Neural cell (in vitro differentiated cells): Measurements from ENCODE around the gene DIS3L2.

Source experiments
- TF ChIP-seq, protein P1 (sequence below): fragments of 450-650 bp; IDR thresholded peaks from 2 replicates; pipeline ENCODE4 v1.5.1; 2014; ENCODE audit warnings: antibody characterized with exemption, mild to moderate bottlenecking, moderate library complexity; ENCODE audit not compliant: poor library complexity, severe bottlenecking
- TF ChIP-seq, protein P2 (sequence below): IDR thresholded peaks from 2 replicates; pipeline ENCODE4 v1.6.1; 2012; ENCODE audit warnings: borderline replicate concordance

DNA sequence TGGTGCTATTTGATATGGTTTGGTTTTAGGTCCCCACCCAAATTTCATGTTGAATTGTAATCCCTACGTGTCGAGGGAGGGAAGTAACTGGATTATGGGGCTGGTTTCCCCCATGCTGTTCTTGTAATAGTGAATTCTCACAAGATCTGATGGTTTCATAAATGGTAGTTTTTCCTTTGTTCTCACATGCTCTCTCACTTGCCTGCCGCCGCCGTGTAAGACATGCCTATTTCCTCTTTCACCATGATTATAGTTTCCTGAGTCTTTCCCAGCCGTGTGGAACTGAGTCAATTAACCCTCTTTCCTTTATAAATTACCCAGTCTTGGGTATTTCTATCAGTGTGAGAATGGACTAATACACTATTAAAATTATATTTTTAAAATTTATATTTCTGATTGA lies 7.3 kb downstream of the DIS3L2 start:
- TF ChIP-seq, protein P1, sequence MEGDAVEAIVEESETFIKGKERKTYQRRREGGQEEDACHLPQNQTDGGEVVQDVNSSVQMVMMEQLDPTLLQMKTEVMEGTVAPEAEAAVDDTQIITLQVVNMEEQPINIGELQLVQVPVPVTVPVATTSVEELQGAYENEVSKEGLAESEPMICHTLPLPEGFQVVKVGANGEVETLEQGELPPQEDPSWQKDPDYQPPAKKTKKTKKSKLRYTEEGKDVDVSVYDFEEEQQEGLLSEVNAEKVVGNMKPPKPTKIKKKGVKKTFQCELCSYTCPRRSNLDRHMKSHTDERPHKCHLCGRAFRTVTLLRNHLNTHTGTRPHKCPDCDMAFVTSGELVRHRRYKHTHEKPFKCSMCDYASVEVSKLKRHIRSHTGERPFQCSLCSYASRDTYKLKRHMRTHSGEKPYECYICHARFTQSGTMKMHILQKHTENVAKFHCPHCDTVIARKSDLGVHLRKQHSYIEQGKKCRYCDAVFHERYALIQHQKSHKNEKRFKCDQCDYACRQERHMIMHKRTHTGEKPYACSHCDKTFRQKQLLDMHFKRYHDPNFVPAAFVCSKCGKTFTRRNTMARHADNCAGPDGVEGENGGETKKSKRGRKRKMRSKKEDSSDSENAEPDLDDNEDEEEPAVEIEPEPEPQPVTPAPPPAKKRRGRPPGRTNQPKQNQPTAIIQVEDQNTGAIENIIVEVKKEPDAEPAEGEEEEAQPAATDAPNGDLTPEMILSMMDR = no peak
- TF ChIP-seq, protein P2, sequence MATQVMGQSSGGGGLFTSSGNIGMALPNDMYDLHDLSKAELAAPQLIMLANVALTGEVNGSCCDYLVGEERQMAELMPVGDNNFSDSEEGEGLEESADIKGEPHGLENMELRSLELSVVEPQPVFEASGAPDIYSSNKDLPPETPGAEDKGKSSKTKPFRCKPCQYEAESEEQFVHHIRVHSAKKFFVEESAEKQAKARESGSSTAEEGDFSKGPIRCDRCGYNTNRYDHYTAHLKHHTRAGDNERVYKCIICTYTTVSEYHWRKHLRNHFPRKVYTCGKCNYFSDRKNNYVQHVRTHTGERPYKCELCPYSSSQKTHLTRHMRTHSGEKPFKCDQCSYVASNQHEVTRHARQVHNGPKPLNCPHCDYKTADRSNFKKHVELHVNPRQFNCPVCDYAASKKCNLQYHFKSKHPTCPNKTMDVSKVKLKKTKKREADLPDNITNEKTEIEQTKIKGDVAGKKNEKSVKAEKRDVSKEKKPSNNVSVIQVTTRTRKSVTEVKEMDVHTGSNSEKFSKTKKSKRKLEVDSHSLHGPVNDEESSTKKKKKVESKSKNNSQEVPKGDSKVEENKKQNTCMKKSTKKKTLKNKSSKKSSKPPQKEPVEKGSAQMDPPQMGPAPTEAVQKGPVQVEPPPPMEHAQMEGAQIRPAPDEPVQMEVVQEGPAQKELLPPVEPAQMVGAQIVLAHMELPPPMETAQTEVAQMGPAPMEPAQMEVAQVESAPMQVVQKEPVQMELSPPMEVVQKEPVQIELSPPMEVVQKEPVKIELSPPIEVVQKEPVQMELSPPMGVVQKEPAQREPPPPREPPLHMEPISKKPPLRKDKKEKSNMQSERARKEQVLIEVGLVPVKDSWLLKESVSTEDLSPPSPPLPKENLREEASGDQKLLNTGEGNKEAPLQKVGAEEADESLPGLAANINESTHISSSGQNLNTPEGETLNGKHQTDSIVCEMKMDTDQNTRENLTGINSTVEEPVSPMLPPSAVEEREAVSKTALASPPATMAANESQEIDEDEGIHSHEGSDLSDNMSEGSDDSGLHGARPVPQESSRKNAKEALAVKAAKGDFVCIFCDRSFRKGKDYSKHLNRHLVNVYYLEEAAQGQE = no peak
